Cardiac septum (tissue), 1 donor: ENCODE data around the gene HDGFL1. TPM values are rescaled to one million over a fixed set of nuclear protein-coding genes. Genes with fewer than 3 reads are reported as not detected.

Experiments
- DNase-seq: peaks from one replicate; pipeline ENCODE4 v3.0.0-alpha.2; 2020; ENCODE audit warnings: low spot score
- intact Hi-C: fragments of 100-400 bp; cut with DNase I; formaldehyde crosslinking; loops from one replicate; pipeline ENCODE4 v1.14.0; 2022
- total RNA-seq: library from RNA; stranded (reverse); fragmentation: NEBNext Ultra II Directional; extraction: Animal tissue kit (Norgen Biotek cat#: 25700); gene quantifications from one replicate; pipeline ENCODE4 v1.2.1, GENCODE V29; 2021
- donor health status: DM: no; HTN: no; CAD: no.

The HDGFL1 gene
- total RNA-seq, 1 donor from 2014 or later = not detected

- intact Hi-C loops = no loop called here
- DNase-seq = no peak
These were observed 14.6 kb downstream of the HDGFL1 start for GRCh38 chr6:22583927-22584326.

GRCh38 chr6:22589118-22589517 lies 19.8 kb downstream of the HDGFL1 start:
- intact Hi-C loops = no loop called here
- no peak for DNase-seq

GRCh38 chr6:22590423-22590822 lies 21.1 kb downstream of the HDGFL1 start:
- intact Hi-C loops = no loop called here
- DNase-seq = no peak

GRCh38 chr6:22593895-22594294 lies 24.5 kb downstream of the HDGFL1 start:
- intact Hi-C loops = no loop called here
- DNase-seq = no peak

GRCh38 chr6:22596011-22596410 lies 26.6 kb downstream of the HDGFL1 start:
- intact Hi-C loops = no loop called here
- no peak for DNase-seq

GRCh38 chr6:22598339-22598738 lies 29.0 kb downstream of the HDGFL1 start:
- DNase-seq = no peak
- intact Hi-C loops = no loop called here

GRCh38 chr6:22600059-22600458 lies 30.7 kb downstream of the HDGFL1 start:
- intact Hi-C loops = no loop called here
- DNase-seq = no peak

GRCh38 chr6:22601984-22602383 lies 32.6 kb downstream of the HDGFL1 start:
- no peak for DNase-seq
- intact Hi-C loops = no loop called here

GRCh38 chr6:22605736-22606135 lies 36.4 kb downstream of the HDGFL1 start:
- intact Hi-C loops = no loop called here
- DNase-seq = no peak

DNA sequence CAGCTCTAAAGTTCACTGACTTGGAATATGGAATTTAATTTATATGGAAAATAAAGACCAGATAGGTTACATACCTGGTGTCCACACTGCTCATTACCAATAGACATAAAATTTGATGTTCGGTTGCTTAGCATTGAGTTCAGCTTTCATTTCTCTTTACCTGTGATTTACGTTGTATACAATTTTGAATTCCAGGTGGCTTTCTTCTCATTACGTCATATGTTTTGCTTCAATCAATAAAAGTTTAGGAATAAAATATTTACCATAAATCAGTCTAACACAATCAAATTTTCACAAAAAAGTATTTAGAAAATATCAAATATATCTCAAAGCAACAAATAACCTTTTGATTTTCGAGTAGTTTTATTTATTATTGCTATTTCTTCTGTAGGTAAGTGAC lies 40.8 kb downstream of the HDGFL1 start:
- intact Hi-C loops = loop anchor here (5.0 to 10.0 kb wide), 2 partner anchors 53 to 125 kb away; no protein-coding TSS in a partner anchor
- DNase-seq = no peak

- no peak for DNase-seq
- intact Hi-C loops = loop anchor here (5.0 to 10.0 kb wide), 2 partner anchors 55 to 123 kb away; no protein-coding TSS in a partner anchor
These were observed 42.9 kb downstream of the HDGFL1 start for GRCh38 chr6:22612236-22612635.

GRCh38 chr6:22613051-22613450 lies 43.7 kb downstream of the HDGFL1 start:
- intact Hi-C loops = loop anchor here (5.0 to 10.0 kb wide), 2 partner anchors 56 to 122 kb away; no protein-coding TSS in a partner anchor
- DNase-seq = no peak

DNA sequence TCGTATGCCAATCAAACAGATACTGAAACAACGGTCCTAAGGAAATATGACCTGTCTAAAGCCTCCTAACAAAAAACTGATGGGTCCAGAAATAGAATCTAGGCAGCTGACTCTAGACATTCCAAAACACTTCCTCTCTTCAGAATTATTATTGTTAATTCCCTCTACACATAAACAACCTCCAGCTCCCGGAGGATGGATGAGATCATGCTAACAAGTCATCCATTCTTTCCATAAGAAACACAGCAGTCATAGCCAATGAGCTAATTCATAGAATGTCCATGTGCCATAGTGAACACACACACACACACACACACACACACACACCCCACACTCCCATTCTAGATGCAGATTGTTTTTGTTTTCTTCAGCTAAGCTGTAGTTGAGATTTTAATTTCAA lies 44.3 kb downstream of the HDGFL1 start:
- intact Hi-C loops = loop anchor here (5.0 to 10.0 kb wide), 2 partner anchors 56 to 121 kb away; no protein-coding TSS in a partner anchor
- DNase-seq = no peak

DNA sequence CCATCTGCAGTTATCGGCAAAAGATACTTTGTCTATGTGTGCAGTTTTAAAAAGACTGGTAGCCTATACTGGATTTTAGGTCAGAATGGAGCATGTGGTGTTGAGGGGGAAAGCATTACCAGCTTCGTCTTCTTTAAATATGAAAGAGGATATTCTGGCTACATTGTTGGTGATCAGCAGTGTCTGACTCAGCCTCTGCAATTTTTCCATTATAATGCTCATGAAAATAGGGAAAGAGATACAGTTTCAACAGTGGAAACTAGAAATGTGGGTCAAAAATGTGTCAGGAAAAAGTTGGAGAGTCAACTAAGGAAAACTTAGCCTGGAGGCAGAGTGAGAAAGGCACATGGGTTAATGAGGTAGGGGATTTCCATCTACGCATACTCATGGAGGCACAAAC lies 45.2 kb downstream of the HDGFL1 start:
- intact Hi-C loops = loop anchor here (5.0 to 10.0 kb wide), 2 partner anchors 57 to 120 kb away; no protein-coding TSS in a partner anchor
- DNase-seq = no peak

DNA sequence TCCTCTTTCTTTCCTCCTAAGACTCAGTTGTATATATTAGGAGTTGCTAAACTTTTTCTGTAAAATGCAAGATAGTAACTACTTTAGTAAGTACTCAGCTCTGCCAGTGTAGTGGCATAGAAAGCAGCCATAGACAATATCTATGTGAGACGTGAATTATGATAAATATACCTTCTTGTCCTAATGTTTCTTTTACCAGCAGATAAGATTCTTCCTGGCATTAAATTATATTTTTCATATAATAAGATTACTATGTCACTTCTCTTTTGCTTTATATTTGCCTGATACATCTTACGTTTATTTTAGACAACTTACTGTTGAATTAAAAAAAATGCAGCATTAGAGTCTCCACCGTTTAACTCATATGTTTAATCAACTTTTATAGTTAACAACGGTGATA lies 51.7 kb downstream of the HDGFL1 start:
- intact Hi-C loops = loop anchor here (5.0 kb wide), 1 partner anchor 36 kb away; no protein-coding TSS in a partner anchor
- DNase-seq = no peak
